ENCODE data around the gene HIVEP1. TPM values are rescaled to one million over a fixed set of nuclear protein-coding genes. Genes with fewer than 3 reads are reported as not detected.

The HIVEP1 gene
- total RNA-seq, 1 donor from 2014 or later: 25.7 TPM

GRCh38 chr6:12147557-12148316, 135.6 kb downstream of the HIVEP1 start:
- no peaks in the 10 kb centered on the region for H3K27me3 ChIP-seq
- H3K4me1 ChIP-seq: no peaks in the 10 kb centered on the region
- no peak for TF ChIP-seq CTCF (IDR thresholded peaks at IDR 0.05)
- no peak for DNase-seq
- H3K4me3 ChIP-seq: no peak overlapping the region
- no peak overlapping the region for H3K27ac ChIP-seq
- intact Hi-C loops (cut with DNase I): no loop called here
- no peaks in the 10 kb centered on the region for H3K36me3 ChIP-seq
- no peak for ATAC-seq
- no peaks in the 10 kb centered on the region for H3K9me3 ChIP-seq

- Histone ChIP-seq H3K27me3 (no peaks in the 10 kb centered on the region), H3K4me1 (no peaks in the 10 kb centered on the region), H3K9me3 (no peaks in the 10 kb centered on the region), H3K36me3 (no peaks in the 10 kb centered on the region), H3K27ac (no peak overlapping the region), H3K4me3 (no peak overlapping the region)
- no peak for ATAC-seq
- no peak for TF ChIP-seq CTCF (IDR thresholded peaks at IDR 0.05)
- intact Hi-C loops (cut with DNase I): no loop called here
- no peak for DNase-seq
These were observed 136.2 kb downstream of the HIVEP1 start for GRCh38 chr6:12148317-12148801.

- DNase-seq: no peak
- intact Hi-C loops (cut with DNase I): no loop called here
- Histone ChIP-seq H3K27me3 (no peaks in the 10 kb centered on the region), H3K27ac (no peak overlapping the region), H3K4me3 (no peak overlapping the region), H3K4me1 (no peaks in the 10 kb centered on the region), H3K9me3 (no peaks in the 10 kb centered on the region), H3K36me3 (no peaks in the 10 kb centered on the region)
- no peak for TF ChIP-seq CTCF (IDR thresholded peaks at IDR 0.05)
- ATAC-seq: no peak
These were observed 136.7 kb downstream of the HIVEP1 start for GRCh38 chr6:12148841-12149240.

- no peak for TF ChIP-seq CTCF (IDR thresholded peaks at IDR 0.05)
- no peak for ATAC-seq
- intact Hi-C loops (cut with DNase I): no loop called here
- no peak overlapping the region for H3K4me3 ChIP-seq
- no peaks in the 10 kb centered on the region for H3K36me3 ChIP-seq
- no peak for DNase-seq
- H3K4me1 ChIP-seq: no peaks in the 10 kb centered on the region
- no peaks in the 10 kb centered on the region for H3K27me3 ChIP-seq
- H3K9me3 ChIP-seq: no peaks in the 10 kb centered on the region
- no peak overlapping the region for H3K27ac ChIP-seq
These were observed 137.9 kb downstream of the HIVEP1 start for GRCh38 chr6:12149944-12150510.

GRCh38 chr6:12150812-12151432, 138.8 kb downstream of the HIVEP1 start:
- intact Hi-C loops (cut with DNase I): no loop called here
- no peaks in the 10 kb centered on the region for H3K4me1 ChIP-seq
- ATAC-seq (no peak), DNase-seq (peak; percentile 62)
- H3K27me3 ChIP-seq: no peaks in the 10 kb centered on the region
- TF ChIP-seq CTCF (IDR thresholded peaks at IDR 0.05): peak; percentile 31
- H3K9me3 ChIP-seq: no peaks in the 10 kb centered on the region
- no peaks in the 10 kb centered on the region for H3K36me3 ChIP-seq
- no peak overlapping the region for H3K27ac ChIP-seq
- H3K4me3 ChIP-seq: no peak overlapping the region

All from upper lobe of right lung (tissue), 1 donor.